Endodermal cell (in vitro differentiated cells): Measurements from ENCODE around the gene MTREX. TPM values are rescaled to one million over a fixed set of nuclear protein-coding genes. Genes with fewer than 3 reads are reported as not detected.
A peak's percentile ranks its signal among the peaks of the same experiment; 100 is the strongest.

Experiments
- DNase-seq: peaks from one replicate; pipeline ENCODE4 v3.0.0-alpha.2; 2017
- H3K27ac ChIP-seq: 2 replicates; pipeline ENCODE4 v1.5.1; 2013; ENCODE audit warnings: mild to moderate bottlenecking, low read depth, low read length, moderate library complexity
- H3K27me3 ChIP-seq: 2 replicates; pipeline ENCODE4 v1.6.1; 2013; ENCODE audit warnings: mild to moderate bottlenecking, low read length, moderate library complexity; ENCODE audit not compliant: insufficient read depth, control insufficient read depth, poor library complexity, severe bottlenecking
- H3K36me3 ChIP-seq: 2 replicates; pipeline ENCODE4 v1.7.0; 2013; ENCODE audit warnings: mild to moderate bottlenecking, low read length, moderate library complexity; ENCODE audit not compliant: control insufficient read depth, insufficient read depth
- H3K4me1 ChIP-seq: one replicate; pipeline ENCODE4 v1.7.0; 2013; ENCODE audit warnings: low read length; ENCODE audit not compliant: control insufficient read depth, insufficient read depth
- H3K4me3 ChIP-seq: 2 replicates; pipeline ENCODE4 v1.5.1; 2013; ENCODE audit warnings: mild to moderate bottlenecking, low read length, moderate library complexity
- H3K9ac ChIP-seq: 2 replicates; pipeline ENCODE4 v1.6.1; 2013; ENCODE audit warnings: mild to moderate bottlenecking, low read length, moderate library complexity; ENCODE audit not compliant: poor library complexity, severe bottlenecking; ENCODE audit errors: extremely low read depth
- H3K9me3 ChIP-seq: 2 replicates; pipeline ENCODE4 v1.6.1; 2013; ENCODE audit warnings: mild to moderate bottlenecking, low read length, moderate library complexity; ENCODE audit not compliant: control insufficient read depth
- H3K27ac Mint-ChIP-seq: 2 replicates; pipeline ENCODE4 v1.8.0; 2020; ENCODE audit warnings: mixed read lengths
- H3K27me3 Mint-ChIP-seq: 2 replicates; pipeline ENCODE4 v1.8.0; 2021; ENCODE audit warnings: mild to moderate bottlenecking, mixed read lengths; ENCODE audit not compliant: insufficient read depth
- H3K36me3 Mint-ChIP-seq: 2 replicates; pipeline ENCODE4 v1.8.0; 2020; ENCODE audit warnings: low read depth, mixed read lengths
- H3K4me1 Mint-ChIP-seq: 2 replicates; pipeline ENCODE4 v1.8.0; 2020; ENCODE audit warnings: mixed read lengths
- H3K4me3 Mint-ChIP-seq: 2 replicates; pipeline ENCODE4 v1.8.0; 2020; ENCODE audit warnings: mild to moderate bottlenecking, moderate library complexity, mixed read lengths
- H3K9me3 Mint-ChIP-seq: 2 replicates; pipeline ENCODE4 v1.8.0; 2020; ENCODE audit warnings: mild to moderate bottlenecking, mixed read lengths
- WGBS, 2 experiments: methylation state at CpG; one replicate each; pipeline versions ENCODE4 v1.1.5 to v1.1.7; 2013; ENCODE audit warnings: missing lambda C conversion rate in 2 of 2, mixed read lengths in 1 of 2; ENCODE audit not compliant: insufficient coverage in 1 of 2, insufficient read length in 1 of 2; 5-methylcytosine and 5-hydroxymethylcytosine counted together
- total RNA-seq, 2 donors: library from RNA; stranded (reverse); fragmentation: NEBNext Ultra II Directional in 1 of 2; extraction: Animal tissue kit (Norgen Biotek cat#: 25700) in 1 of 2; gene quantifications; 2 replicates in 1 of 2; 3 replicates in 1 of 2; pipeline ENCODE4 v1.2.1, GENCODE V29; 2021
- TF ChIP-seq, protein P1 (sequence below): fragments of 200-600 bp; sonication (generic); conservative IDR thresholded peaks from 2 replicates; pipeline ENCODE4 v1.5.0; 2021; ENCODE audit warnings: antibody characterized with exemption, mild to moderate bottlenecking

The MTREX gene
- total RNA-seq, 2 donors from 2014 or later: 91.0 to 106 TPM

DNA sequence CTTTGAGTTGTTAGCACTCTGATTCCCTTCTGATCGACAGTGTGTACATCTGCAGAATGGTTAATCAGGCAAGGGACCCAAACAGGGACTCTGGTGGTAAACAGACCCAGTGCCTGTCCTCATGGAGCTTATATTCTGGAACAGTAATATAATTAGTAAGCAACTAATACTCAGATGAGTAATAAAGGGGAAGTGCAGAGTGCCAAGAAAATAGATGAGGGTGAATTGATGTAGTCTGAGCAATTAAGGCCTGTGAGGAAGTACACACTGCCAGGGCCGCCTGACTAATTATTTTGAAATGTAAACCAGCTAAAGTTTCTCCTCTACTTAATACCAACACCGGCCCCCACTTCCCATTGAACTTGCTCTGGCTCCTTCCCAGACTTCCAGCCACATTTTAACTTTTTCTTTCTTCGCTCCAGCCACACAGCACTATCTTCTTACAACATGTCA lies 4.5 kb upstream of the MTREX start:
- H3K9me3 ChIP-seq: peaks cover 15% of the 10 kb centered on the region
- Mint-ChIP-seq H3K27me3 (no peaks in the 10 kb centered on the region), H3K27ac (no peak overlapping the region), H3K9me3 (peaks cover 6% of the 10 kb centered on the region), H3K4me1 (no peaks in the 10 kb centered on the region), H3K4me3 (no peak overlapping the region), H3K36me3 (peaks cover 23% of the 10 kb centered on the region)
- peaks cover 22% of the 10 kb centered on the region for H3K36me3 ChIP-seq
- TF ChIP-seq, protein P1, sequence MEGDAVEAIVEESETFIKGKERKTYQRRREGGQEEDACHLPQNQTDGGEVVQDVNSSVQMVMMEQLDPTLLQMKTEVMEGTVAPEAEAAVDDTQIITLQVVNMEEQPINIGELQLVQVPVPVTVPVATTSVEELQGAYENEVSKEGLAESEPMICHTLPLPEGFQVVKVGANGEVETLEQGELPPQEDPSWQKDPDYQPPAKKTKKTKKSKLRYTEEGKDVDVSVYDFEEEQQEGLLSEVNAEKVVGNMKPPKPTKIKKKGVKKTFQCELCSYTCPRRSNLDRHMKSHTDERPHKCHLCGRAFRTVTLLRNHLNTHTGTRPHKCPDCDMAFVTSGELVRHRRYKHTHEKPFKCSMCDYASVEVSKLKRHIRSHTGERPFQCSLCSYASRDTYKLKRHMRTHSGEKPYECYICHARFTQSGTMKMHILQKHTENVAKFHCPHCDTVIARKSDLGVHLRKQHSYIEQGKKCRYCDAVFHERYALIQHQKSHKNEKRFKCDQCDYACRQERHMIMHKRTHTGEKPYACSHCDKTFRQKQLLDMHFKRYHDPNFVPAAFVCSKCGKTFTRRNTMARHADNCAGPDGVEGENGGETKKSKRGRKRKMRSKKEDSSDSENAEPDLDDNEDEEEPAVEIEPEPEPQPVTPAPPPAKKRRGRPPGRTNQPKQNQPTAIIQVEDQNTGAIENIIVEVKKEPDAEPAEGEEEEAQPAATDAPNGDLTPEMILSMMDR: no peak
- no peak overlapping the region for H3K27ac ChIP-seq
- H3K27me3 ChIP-seq: no peaks in the 10 kb centered on the region
- no peak overlapping the region for H3K4me3 ChIP-seq
- H3K9ac ChIP-seq: no peak overlapping the region
- DNase-seq: no peak
- WGBS, 2 experiments: 93% methylated on average over 3 to 4 of the region's 4 CpGs
- H3K4me1 ChIP-seq: no peaks in the 10 kb centered on the region

DNA sequence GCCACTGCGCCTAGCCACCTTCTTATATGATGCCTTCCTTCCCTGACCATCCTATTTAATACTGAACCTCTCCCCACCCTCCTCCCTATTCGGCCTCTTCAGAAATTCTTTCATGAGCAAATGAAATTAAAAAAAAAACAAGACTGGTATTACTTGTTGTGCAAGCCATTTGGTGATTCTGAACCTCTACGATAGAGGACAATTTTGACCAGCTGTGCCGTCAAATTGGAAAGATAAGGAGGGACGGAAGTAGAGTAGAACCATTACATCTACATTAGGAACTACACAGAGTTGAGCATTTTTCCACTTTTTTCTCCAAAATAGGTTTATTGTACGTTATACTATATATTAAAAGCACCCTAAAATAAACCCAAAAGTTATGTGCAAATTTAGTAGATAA lies 3.2 kb upstream of the MTREX start:
- 93 to 100% methylated on average over 2 to 6 of the region's 6 CpGs for WGBS, 2 experiments
- H3K27ac ChIP-seq: no peak overlapping the region
- no peaks in the 10 kb centered on the region for H3K27me3 ChIP-seq
- H3K4me3 Mint-ChIP-seq: no peak overlapping the region
- TF ChIP-seq, protein P1: no peak
- DNase-seq: no peak
- peaks cover 19% of the 10 kb centered on the region for H3K36me3 ChIP-seq
- no peaks in the 10 kb centered on the region for H3K4me1 ChIP-seq
- no peak overlapping the region for H3K9ac ChIP-seq
- peaks cover 16% of the 10 kb centered on the region for H3K36me3 Mint-ChIP-seq
- peaks cover 6% of the 10 kb centered on the region for H3K9me3 Mint-ChIP-seq
- H3K27me3 Mint-ChIP-seq: no peaks in the 10 kb centered on the region
- H3K4me1 Mint-ChIP-seq: no peaks in the 10 kb centered on the region
- H3K9me3 ChIP-seq: peaks cover 15% of the 10 kb centered on the region
- H3K4me3 ChIP-seq: no peak overlapping the region
- H3K27ac Mint-ChIP-seq: no peak overlapping the region

DNA sequence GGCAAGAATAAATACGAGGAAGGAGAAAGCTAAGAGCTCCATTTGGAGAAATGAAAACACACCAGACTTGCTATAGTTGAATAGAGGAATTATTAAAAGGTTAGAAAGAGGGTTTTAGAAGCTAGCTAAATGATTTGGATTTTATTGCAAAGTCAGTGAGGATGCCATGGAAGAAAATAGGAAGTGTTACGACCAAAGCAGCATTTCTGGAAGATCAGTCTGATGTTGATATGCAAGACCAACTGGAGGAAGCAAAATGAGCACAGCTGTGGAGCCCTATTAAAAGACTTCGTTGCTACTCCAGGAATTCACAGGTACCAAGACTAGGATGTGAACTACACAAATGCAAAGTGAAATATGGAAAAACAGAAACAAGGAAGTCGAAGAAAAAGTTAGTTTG lies 2.4 kb upstream of the MTREX start:
- Histone ChIP-seq H3K4me3 (peak overlapping the region; percentile 94), H3K4me1 (no peaks in the 10 kb centered on the region), H3K36me3 (peaks cover 20% of the 10 kb centered on the region), H3K9ac (no peak overlapping the region), H3K9me3 (peaks cover 15% of the 10 kb centered on the region), H3K27ac (no peak overlapping the region), H3K27me3 (no peaks in the 10 kb centered on the region)
- WGBS, 2 experiments: 93 to 94% methylated on average over 4 of the region's 4 CpGs
- no peak overlapping the region for H3K27ac Mint-ChIP-seq
- peaks cover 15% of the 10 kb centered on the region for H3K36me3 Mint-ChIP-seq
- no peak for DNase-seq
- H3K4me1 Mint-ChIP-seq: no peaks in the 10 kb centered on the region
- peaks cover 6% of the 10 kb centered on the region for H3K9me3 Mint-ChIP-seq
- no peak overlapping the region for H3K4me3 Mint-ChIP-seq
- TF ChIP-seq, protein P1: no peak
- H3K27me3 Mint-ChIP-seq: no peaks in the 10 kb centered on the region
